ENCODE data around the gene PDGFB.

- TF ChIP-seq YY1 (IDR thresholded peaks at IDR 0.05; ENCODE audit: insufficient read depth, insufficient read length) (no peak), ZNF274 (IDR thresholded peaks at IDR 0.05; ENCODE audit: low read depth, low read length) (no peak), SUZ12 (IDR thresholded peaks at IDR 0.05; ENCODE audit: extremely low read depth, insufficient read depth, insufficient read length) (no peak)
Measured at GRCh38 chr22:39185601-39186012, 59.2 kb downstream of the PDGFB start.

Measured in NT2/D1 (cell line).